Astrocyte (in vitro differentiated cells and primary cell): ENCODE data around the gene PREX1.

Experiments
- EZH2 ChIP-seq: IDR thresholded peaks from 2 replicates; pipeline ENCODE4 v1.6.1; 2012; ENCODE audit warnings: mild to moderate bottlenecking, low read length, inconsistent platforms; ENCODE audit not compliant: insufficient read depth
- TF ChIP-seq, protein P1 (sequence below): IDR thresholded peaks from 2 replicates; pipeline ENCODE4 v1.5.1; 2011; ENCODE audit warnings: low read depth, mild to moderate bottlenecking, inconsistent platforms, low read length, moderate library complexity; ENCODE audit not compliant: insufficient read depth

GRCh38 chr20:48578397-48579098 is 249.3 kb downstream of the PREX1 start:
- TF ChIP-seq, protein P1, sequence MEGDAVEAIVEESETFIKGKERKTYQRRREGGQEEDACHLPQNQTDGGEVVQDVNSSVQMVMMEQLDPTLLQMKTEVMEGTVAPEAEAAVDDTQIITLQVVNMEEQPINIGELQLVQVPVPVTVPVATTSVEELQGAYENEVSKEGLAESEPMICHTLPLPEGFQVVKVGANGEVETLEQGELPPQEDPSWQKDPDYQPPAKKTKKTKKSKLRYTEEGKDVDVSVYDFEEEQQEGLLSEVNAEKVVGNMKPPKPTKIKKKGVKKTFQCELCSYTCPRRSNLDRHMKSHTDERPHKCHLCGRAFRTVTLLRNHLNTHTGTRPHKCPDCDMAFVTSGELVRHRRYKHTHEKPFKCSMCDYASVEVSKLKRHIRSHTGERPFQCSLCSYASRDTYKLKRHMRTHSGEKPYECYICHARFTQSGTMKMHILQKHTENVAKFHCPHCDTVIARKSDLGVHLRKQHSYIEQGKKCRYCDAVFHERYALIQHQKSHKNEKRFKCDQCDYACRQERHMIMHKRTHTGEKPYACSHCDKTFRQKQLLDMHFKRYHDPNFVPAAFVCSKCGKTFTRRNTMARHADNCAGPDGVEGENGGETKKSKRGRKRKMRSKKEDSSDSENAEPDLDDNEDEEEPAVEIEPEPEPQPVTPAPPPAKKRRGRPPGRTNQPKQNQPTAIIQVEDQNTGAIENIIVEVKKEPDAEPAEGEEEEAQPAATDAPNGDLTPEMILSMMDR: no peak
- no peak for TF ChIP-seq EZH2
